Mesendoderm (in vitro differentiated cells): Measurements from ENCODE around the gene UGDH.

Source experiments
- DNase-seq: peaks from one replicate; pipeline ENCODE4 v3.0.0; 2013
- H2AK5ac ChIP-seq: 2 replicates; pipeline ENCODE4 v1.6.1; 2013; ENCODE audit warnings: low read length, inconsistent platforms
- H2BK120ac ChIP-seq: 2 replicates; pipeline ENCODE4 v1.6.1; 2013; ENCODE audit warnings: low read depth, mild to moderate bottlenecking, low read length, moderate library complexity, mixed read lengths
- H2BK15ac ChIP-seq: replicated peaks from 2 replicates; pipeline ENCODE4 v1.6.1; 2013; ENCODE audit warnings: low read depth, mild to moderate bottlenecking, moderate library complexity
- H2BK5ac ChIP-seq: 2 replicates; pipeline ENCODE4 v1.6.1; 2013; ENCODE audit warnings: low read length, inconsistent platforms
- H3K18ac ChIP-seq: 2 replicates; pipeline ENCODE4 v1.6.1; 2013; ENCODE audit warnings: mild to moderate bottlenecking, low read length, mixed read lengths
- H3K23ac ChIP-seq: one replicate; pipeline ENCODE4 v1.6.1; 2013; ENCODE audit warnings: low read length
- H3K27ac ChIP-seq: 2 replicates; pipeline ENCODE4 v1.5.1; 2013; ENCODE audit warnings: low read depth, mild to moderate bottlenecking, inconsistent platforms, low read length, moderate library complexity
- H3K27me3 ChIP-seq: 2 replicates; pipeline ENCODE4 v1.6.1; 2013; ENCODE audit warnings: low read length, control low read depth, mild to moderate bottlenecking, inconsistent platforms; ENCODE audit not compliant: insufficient read depth, poor library complexity
- H3K36me3 ChIP-seq: 2 replicates; pipeline ENCODE4 v1.6.1; 2013; ENCODE audit warnings: low read length, inconsistent platforms; ENCODE audit not compliant: control insufficient read depth, insufficient read depth
- H3K4ac ChIP-seq: one replicate; pipeline ENCODE4 v1.6.1; 2013; ENCODE audit warnings: low read depth, mild to moderate bottlenecking, low read length, moderate library complexity
- H3K4me1 ChIP-seq: 2 replicates; pipeline ENCODE4 v1.6.1; 2013; ENCODE audit warnings: low read depth, low read length, inconsistent platforms; ENCODE audit not compliant: control insufficient read depth
- H3K4me2 ChIP-seq: 2 replicates; pipeline ENCODE4 v1.6.1; 2013; ENCODE audit warnings: low read length
- H3K4me3 ChIP-seq: 2 replicates; pipeline ENCODE4 v1.5.1; 2013; ENCODE audit warnings: mild to moderate bottlenecking, low read length
- H3K56ac ChIP-seq: one replicate; pipeline ENCODE4 v1.6.1; 2013; ENCODE audit warnings: low read length
- H3K79me1 ChIP-seq: 2 replicates; pipeline ENCODE4 v1.6.1; 2013; ENCODE audit warnings: low read length, inconsistent platforms
- H3K79me2 ChIP-seq: 2 replicates; pipeline ENCODE4 v1.6.1; 2013; ENCODE audit warnings: mild to moderate bottlenecking, low read length; ENCODE audit not compliant: control insufficient read depth, insufficient read depth
- H3K9ac ChIP-seq: 2 replicates; pipeline ENCODE4 v1.6.1; 2013; ENCODE audit warnings: low read length, inconsistent platforms
- H4K5ac ChIP-seq: one replicate; pipeline ENCODE4 v1.6.1; 2013; ENCODE audit warnings: low read length
- H4K8ac ChIP-seq: one replicate; pipeline ENCODE4 v1.6.1; 2013; ENCODE audit warnings: low read depth, mild to moderate bottlenecking, control low read depth, low read length, moderate library complexity
- WGBS: extraction: QIAGEN DNeasy Blood & Tissue Kit; methylation state at CpG from one replicate; pipeline ENCODE4 v1.1.7; 2013; ENCODE audit warnings: low lambda C conversion rate, missing lambda C conversion rate; ENCODE audit not compliant: insufficient coverage; ENCODE audit errors: extremely low coverage; 5-methylcytosine and 5-hydroxymethylcytosine counted together

UGDH gene

DNA sequence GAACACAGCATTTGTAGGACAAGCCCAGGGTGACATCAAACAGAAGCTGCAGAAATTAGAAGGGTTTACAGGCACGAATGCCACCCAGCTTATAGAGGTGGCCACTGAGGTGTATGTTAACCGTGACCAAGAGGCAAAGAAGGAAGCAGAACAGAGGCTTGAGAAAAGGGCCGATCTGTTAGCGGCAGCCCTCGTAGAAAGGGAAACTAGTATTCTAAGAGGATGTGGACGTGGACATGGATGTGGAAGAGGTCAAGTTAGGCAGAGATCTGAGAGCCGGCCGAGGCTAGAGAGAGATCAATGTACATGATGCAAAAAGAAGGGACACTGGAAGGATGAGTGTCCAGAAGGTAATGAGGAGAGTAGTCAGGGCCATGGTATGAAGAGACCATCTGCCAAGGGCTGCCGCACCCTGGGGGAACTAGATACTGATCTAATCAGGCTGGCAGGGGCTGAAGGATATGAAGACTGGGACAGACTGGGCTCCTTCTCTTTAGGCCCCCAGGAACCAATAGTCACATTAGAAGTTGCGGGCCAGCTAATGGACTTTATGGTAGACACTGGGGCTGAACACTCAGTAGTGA, 40.9 kb downstream of the UGDH start:
- H2AK5ac ChIP-seq = no peak overlapping the region
- H2BK120ac ChIP-seq = no peak overlapping the region
- no peak overlapping the region for H3K23ac ChIP-seq
- H4K5ac ChIP-seq = no peak overlapping the region
- H3K56ac ChIP-seq = no peak overlapping the region
- H3K4me3 ChIP-seq = no peak overlapping the region
- H3K9ac ChIP-seq = no peak overlapping the region
- H3K79me2 ChIP-seq = no peaks in the 10 kb centered on the region
- H3K79me1 ChIP-seq = no peaks in the 10 kb centered on the region
- H2BK15ac ChIP-seq = no peak overlapping the region
- no peak overlapping the region for H3K27ac ChIP-seq
- DNase-seq = no peak
- H3K36me3 ChIP-seq = no peaks in the 10 kb centered on the region
- H2BK5ac ChIP-seq = no peak overlapping the region
- H4K8ac ChIP-seq = no peak overlapping the region
- WGBS = no CpG with 5 or more reads among the region's 10 CpGs
- H3K4me2 ChIP-seq = no peak overlapping the region
- no peak overlapping the region for H3K4ac ChIP-seq
- no peak overlapping the region for H3K18ac ChIP-seq
- no peaks in the 10 kb centered on the region for H3K4me1 ChIP-seq
- no peaks in the 10 kb centered on the region for H3K27me3 ChIP-seq

DNA sequence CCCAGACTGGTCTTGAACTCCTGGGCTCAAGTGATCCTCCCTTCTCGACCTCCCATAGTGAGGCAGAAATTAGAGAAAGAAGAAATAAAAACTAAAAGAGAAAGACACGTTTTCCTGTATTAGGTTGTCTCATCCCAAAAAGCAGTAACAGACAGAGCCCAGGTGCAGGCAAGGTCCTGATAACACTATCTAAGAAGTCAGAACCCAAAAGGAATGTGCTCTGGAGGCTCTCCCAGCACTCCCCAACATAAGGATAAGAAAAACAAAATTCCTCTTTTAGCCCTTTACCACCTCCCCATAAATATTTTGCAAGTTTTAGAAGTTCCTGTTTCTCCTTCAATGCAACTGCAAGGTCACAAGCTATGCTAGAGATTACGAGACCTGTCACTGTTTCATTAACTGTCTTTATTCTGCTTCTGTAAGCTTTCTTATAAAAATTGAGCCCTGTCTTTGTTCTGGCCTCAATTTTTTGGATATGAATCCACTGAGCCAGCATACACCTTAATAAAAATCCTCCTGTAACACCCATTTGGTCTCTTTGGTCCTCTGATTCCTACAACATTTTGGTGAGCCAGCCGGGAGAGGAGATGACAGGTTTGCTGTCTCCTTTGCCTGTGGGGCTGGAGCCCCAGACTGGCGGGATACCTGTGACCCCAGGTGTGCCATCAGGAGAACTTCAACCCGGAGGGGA, 42.5 kb downstream of the UGDH start:
- no peak overlapping the region for H3K56ac ChIP-seq
- no peak overlapping the region for H3K27ac ChIP-seq

DNA sequence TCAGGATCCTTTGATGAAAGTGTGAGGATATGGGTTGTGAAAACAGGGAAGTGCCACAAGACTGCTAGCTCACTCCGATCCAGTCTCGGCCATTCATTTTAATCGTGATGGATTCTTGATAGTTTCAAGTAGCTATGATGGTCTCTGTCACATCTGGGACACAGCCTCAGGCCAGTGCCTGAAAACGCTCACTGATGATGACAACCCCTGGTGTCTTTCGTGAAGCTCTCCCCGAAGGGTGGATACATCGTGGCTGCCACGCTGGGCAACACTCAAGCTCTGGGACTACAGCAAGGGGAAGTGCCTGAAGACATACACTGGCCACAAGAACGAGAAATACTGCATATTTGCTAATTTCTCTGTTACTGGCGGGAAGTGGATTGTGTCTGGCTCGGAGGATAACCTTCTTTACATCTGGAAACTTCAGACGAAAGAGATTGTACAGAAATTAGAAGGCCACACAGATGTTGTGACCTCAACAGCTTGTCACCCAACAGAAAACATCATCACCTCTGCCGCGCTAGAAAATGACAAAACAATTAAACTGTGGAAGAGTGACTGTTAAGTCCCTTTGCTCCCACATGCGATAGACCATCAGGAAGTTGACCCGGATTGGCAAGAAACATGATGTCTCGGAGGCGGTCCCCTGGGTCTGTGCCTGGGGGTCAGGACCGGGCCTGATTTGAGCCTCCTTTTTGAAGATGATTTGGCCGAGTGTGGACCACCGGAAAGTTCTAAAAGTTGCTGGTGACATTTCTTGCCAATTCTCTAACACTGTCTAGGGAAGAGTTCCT, 46.1 kb downstream of the UGDH start:
- no peaks in the 10 kb centered on the region for H3K36me3 ChIP-seq
- DNase-seq = no peak
- no CpG with 5 or more reads among the region's 21 CpGs for WGBS
- no peaks in the 10 kb centered on the region for H3K79me1 ChIP-seq
- H3K9ac ChIP-seq = no peak overlapping the region
- H4K5ac ChIP-seq = no peak overlapping the region
- H3K4me1 ChIP-seq = no peaks in the 10 kb centered on the region
- no peak overlapping the region for H3K27ac ChIP-seq
- H3K18ac ChIP-seq = no peak overlapping the region
- no peak overlapping the region for H4K8ac ChIP-seq
- H3K79me2 ChIP-seq = no peaks in the 10 kb centered on the region
- H3K4ac ChIP-seq = no peak overlapping the region
- H3K4me3 ChIP-seq = no peak overlapping the region
- no peak overlapping the region for H2BK15ac ChIP-seq
- no peak overlapping the region for H2BK120ac ChIP-seq
- no peak overlapping the region for H3K4me2 ChIP-seq
- H2BK5ac ChIP-seq = no peak overlapping the region
- H3K23ac ChIP-seq = no peak overlapping the region
- no peaks in the 10 kb centered on the region for H3K27me3 ChIP-seq
- H3K56ac ChIP-seq = no peak overlapping the region
- no peak overlapping the region for H2AK5ac ChIP-seq

More for the DNA sequence above, 42.5 kb downstream of the UGDH start:
- H3K4me3 ChIP-seq = no peak overlapping the region
- H3K4me1 ChIP-seq = no peaks in the 10 kb centered on the region
- no peak overlapping the region for H2AK5ac ChIP-seq
- H4K8ac ChIP-seq = no peak overlapping the region
- H3K9ac ChIP-seq = no peak overlapping the region
- no peak overlapping the region for H2BK15ac ChIP-seq
- no peak overlapping the region for H2BK120ac ChIP-seq
- no peaks in the 10 kb centered on the region for H3K36me3 ChIP-seq
- H3K18ac ChIP-seq = no peak overlapping the region
- no peak overlapping the region for H4K5ac ChIP-seq
- H2BK5ac ChIP-seq = no peak overlapping the region
- no peak overlapping the region for H3K4ac ChIP-seq
- no peak for DNase-seq
- no peaks in the 10 kb centered on the region for H3K79me1 ChIP-seq
- H3K4me2 ChIP-seq = no peak overlapping the region
- no peaks in the 10 kb centered on the region for H3K27me3 ChIP-seq
- H3K23ac ChIP-seq = no peak overlapping the region
- WGBS = no CpG with 5 or more reads among the region's 6 CpGs
- no peaks in the 10 kb centered on the region for H3K79me2 ChIP-seq

DNA sequence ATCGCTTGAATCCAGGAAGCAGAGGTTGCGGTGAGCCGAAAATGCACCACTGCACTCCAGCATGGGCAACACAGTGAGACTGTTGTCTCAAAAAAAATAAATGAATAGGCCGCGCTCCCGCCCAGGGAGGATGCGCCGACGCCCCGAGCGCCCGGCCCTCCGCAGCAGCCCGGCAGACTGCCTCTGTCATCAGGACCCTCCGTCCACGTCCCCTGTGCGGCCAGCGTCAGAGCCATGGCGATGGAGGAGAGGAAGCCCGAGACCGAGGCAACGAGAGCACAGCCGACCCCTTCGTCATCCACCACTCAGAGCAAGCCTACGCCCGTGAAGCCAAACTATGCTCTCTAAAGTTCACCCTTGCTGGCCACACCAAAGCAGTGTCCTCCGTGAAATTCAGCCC, 47.0 kb downstream of the UGDH start:
- Histone ChIP-seq H3K4me2 (no peak overlapping the region), H2BK120ac (no peak overlapping the region), H2AK5ac (no peak overlapping the region), H3K18ac (no peak overlapping the region), H4K5ac (no peak overlapping the region), H3K4ac (no peak overlapping the region), H3K27ac (no peak overlapping the region), H3K9ac (no peak overlapping the region), H3K4me1 (no peaks in the 10 kb centered on the region), H2BK15ac (no peak overlapping the region), H3K56ac (no peak overlapping the region), H3K4me3 (no peak overlapping the region), H3K79me1 (no peaks in the 10 kb centered on the region), H3K36me3 (no peaks in the 10 kb centered on the region), H4K8ac (no peak overlapping the region), H2BK5ac (no peak overlapping the region), H3K79me2 (no peaks in the 10 kb centered on the region), H3K23ac (no peak overlapping the region), H3K27me3 (no peaks in the 10 kb centered on the region)
- DNase-seq = no peak
- no CpG with 5 or more reads among the region's 27 CpGs for WGBS

- H2BK15ac ChIP-seq = no peak overlapping the region
- no peak overlapping the region for H3K4me3 ChIP-seq
- no peaks in the 10 kb centered on the region for H3K79me1 ChIP-seq
- no peak overlapping the region for H3K9ac ChIP-seq
- no peak overlapping the region for H4K5ac ChIP-seq
- no peak overlapping the region for H2AK5ac ChIP-seq
- H4K8ac ChIP-seq = no peak overlapping the region
- H2BK5ac ChIP-seq = no peak overlapping the region
- no peaks in the 10 kb centered on the region for H3K27me3 ChIP-seq
- no peak for DNase-seq
- no peak overlapping the region for H2BK120ac ChIP-seq
- no peaks in the 10 kb centered on the region for H3K36me3 ChIP-seq
- H3K79me2 ChIP-seq = no peaks in the 10 kb centered on the region
- WGBS = no CpG with 5 or more reads among the region's 5 CpGs
- H3K4ac ChIP-seq = no peak overlapping the region
- no peak overlapping the region for H3K23ac ChIP-seq
- no peak overlapping the region for H3K27ac ChIP-seq
- no peak overlapping the region for H3K56ac ChIP-seq
- H3K4me1 ChIP-seq = no peaks in the 10 kb centered on the region
- no peak overlapping the region for H3K4me2 ChIP-seq
- no peak overlapping the region for H3K18ac ChIP-seq
Observed at GRCh38 chr4:39476187-39476895, 50.9 kb downstream of the UGDH start.
